ENCODE results near the gene TOMM5.

- TF ChIP-seq CTCF (IDR thresholded peaks at IDR 0.05) (no peak), EP300 (IDR thresholded peaks at IDR 0.05) (no peak), POLR2A (IDR thresholded peaks at IDR 0.05) (no peak)
These were observed 24.8 kb upstream of the TOMM5 start for GRCh38 chr9:37617161-37617560.
